GM18499 (cell line): ENCODE results near the gene DOCK4.

Experiments
- ATAC-seq: cut with Tn5 transposase; IDR thresholded peaks from one replicate; pipeline ENCODE4 v1.9.1; 2021; ENCODE audit warnings: moderate number of reproducible peaks; ENCODE audit not compliant: insufficient read depth, unreplicated experiment

Gene DOCK4

GRCh38 chr7:112224186-112224585 is 18.0 kb upstream of the DOCK4 start:
- ATAC-seq, result no peak

GRCh38 chr7:112223310-112223709 is 17.1 kb upstream of the DOCK4 start:
- ATAC-seq, result no peak

GRCh38 chr7:112220877-112221434 is 14.8 kb upstream of the DOCK4 start:
- ATAC-seq, result no peak

GRCh38 chr7:112215787-112216186 is 9.6 kb upstream of the DOCK4 start:
- ATAC-seq, result no peak

- ATAC-seq, result no peak
Observed at GRCh38 chr7:112214883-112215282, 8.7 kb upstream of the DOCK4 start.

- no peak for ATAC-seq
Observed at GRCh38 chr7:112214268-112214667, 8.1 kb upstream of the DOCK4 start.

- ATAC-seq, result no peak
Observed at GRCh38 chr7:112213735-112214134, 7.5 kb upstream of the DOCK4 start.

- no peak for ATAC-seq
Observed at GRCh38 chr7:112212571-112212970, 6.4 kb upstream of the DOCK4 start.

- ATAC-seq, result no peak
Observed at GRCh38 chr7:112211348-112211907, 5.2 kb upstream of the DOCK4 start.

- ATAC-seq, result no peak
Observed at GRCh38 chr7:112207765-112208164, 1.6 kb upstream of the DOCK4 start.

- ATAC-seq, result no peak
Observed at GRCh38 chr7:112206991-112207592, 893 bp upstream of the DOCK4 start.

GRCh38 chr7:112205343-112206237 is 609 bp downstream of the DOCK4 start:
- no peak for ATAC-seq

GRCh38 chr7:112204499-112205342 is 1.5 kb downstream of the DOCK4 start:
- ATAC-seq, result no peak

- ATAC-seq, result no peak
Observed at GRCh38 chr7:112203365-112203739, 2.8 kb downstream of the DOCK4 start.

- no peak for ATAC-seq
Observed at GRCh38 chr7:112202816-112203215, 3.4 kb downstream of the DOCK4 start.

- no peak for ATAC-seq
Observed at GRCh38 chr7:112201839-112202238, 4.4 kb downstream of the DOCK4 start.

- ATAC-seq, result no peak
Observed at GRCh38 chr7:112201411-112201810, 4.8 kb downstream of the DOCK4 start.

GRCh38 chr7:112199672-112200071 is 6.5 kb downstream of the DOCK4 start:
- ATAC-seq, result no peak

- ATAC-seq, result no peak
Observed at GRCh38 chr7:112199035-112199655, 7.1 kb downstream of the DOCK4 start.

- no peak for ATAC-seq
Observed at GRCh38 chr7:112197322-112197721, 8.9 kb downstream of the DOCK4 start.
